Activated T-cell treated with anti-CD3 and anti-CD28 coated beads, Interleukin-2, amount 50 U/mL, for 24 hours (primary cell): ENCODE results near the gene RNF113B.

ENCODE experiments used
- DNase-seq: peaks from one replicate; pipeline ENCODE4 v3.0.0-alpha.2; 2020
- H3K27ac Mint-ChIP-seq: 2 replicates; pipeline ENCODE4 v1.8.0; 2020; ENCODE audit warnings: mild to moderate bottlenecking, mixed read lengths
- H3K27me3 Mint-ChIP-seq: 2 replicates; pipeline ENCODE4 v1.8.0; 2020; ENCODE audit warnings: mixed read lengths
- H3K36me3 Mint-ChIP-seq: 2 replicates; pipeline ENCODE4 v1.8.0; 2020; ENCODE audit warnings: low read depth, mixed read lengths
- H3K4me1 Mint-ChIP-seq: 2 replicates; pipeline ENCODE4 v1.8.0; 2020; ENCODE audit warnings: low read depth, mixed read lengths
- H3K4me3 Mint-ChIP-seq: 2 replicates; pipeline ENCODE4 v1.8.0; 2020; ENCODE audit warnings: mild to moderate bottlenecking, moderate library complexity, mixed read lengths
- H3K9me3 Mint-ChIP-seq: 2 replicates; pipeline ENCODE4 v1.8.0; 2020; ENCODE audit warnings: mixed read lengths

Gene RNF113B

GRCh38 chr13:98174307-98174706 is 2.8 kb downstream of the RNF113B start:
- no peak for DNase-seq
- no peak overlapping the region for H3K27ac Mint-ChIP-seq
- no peaks in the 10 kb centered on the region for H3K36me3 Mint-ChIP-seq
- no peak overlapping the region for H3K4me3 Mint-ChIP-seq
- no peaks in the 10 kb centered on the region for H3K9me3 Mint-ChIP-seq
- H3K4me1 Mint-ChIP-seq: no peaks in the 10 kb centered on the region
- H3K27me3 Mint-ChIP-seq: peaks cover 27% of the 10 kb centered on the region

GRCh38 chr13:98173431-98174152 is 3.5 kb downstream of the RNF113B start:
- no peaks in the 10 kb centered on the region for H3K9me3 Mint-ChIP-seq
- DNase-seq: no peak
- no peak overlapping the region for H3K4me3 Mint-ChIP-seq
- H3K4me1 Mint-ChIP-seq: no peaks in the 10 kb centered on the region
- no peaks in the 10 kb centered on the region for H3K36me3 Mint-ChIP-seq
- no peak overlapping the region for H3K27ac Mint-ChIP-seq
- H3K27me3 Mint-ChIP-seq: peaks cover 29% of the 10 kb centered on the region

GRCh38 chr13:98172590-98173422 is 4.3 kb downstream of the RNF113B start:
- peaks cover 34% of the 10 kb centered on the region for H3K27me3 Mint-ChIP-seq

GRCh38 chr13:98171900-98172589 is 5.0 kb downstream of the RNF113B start:
- H3K9me3 Mint-ChIP-seq: no peaks in the 10 kb centered on the region
- DNase-seq: no peak

More at GRCh38 chr13:98172590-98173422, 4.3 kb downstream of the RNF113B start:
- H3K36me3 Mint-ChIP-seq: no peaks in the 10 kb centered on the region
- no peaks in the 10 kb centered on the region for H3K9me3 Mint-ChIP-seq
- no peaks in the 10 kb centered on the region for H3K4me1 Mint-ChIP-seq
- H3K27ac Mint-ChIP-seq: no peak overlapping the region
- no peak for DNase-seq
- H3K4me3 Mint-ChIP-seq: no peak overlapping the region

GRCh38 chr13:98169331-98169730 is 7.7 kb downstream of the RNF113B start:
- Mint-ChIP-seq H3K4me3 (no peak overlapping the region), H3K36me3 (no peaks in the 10 kb centered on the region), H3K4me1 (no peaks in the 10 kb centered on the region), H3K27ac (no peak overlapping the region), H3K9me3 (no peaks in the 10 kb centered on the region), H3K27me3 (peaks cover 34% of the 10 kb centered on the region)
- DNase-seq: no peak

More at GRCh38 chr13:98171900-98172589, 5.0 kb downstream of the RNF113B start:
- Mint-ChIP-seq H3K27me3 (peaks cover 34% of the 10 kb centered on the region), H3K27ac (no peak overlapping the region), H3K4me3 (no peak overlapping the region), H3K36me3 (no peaks in the 10 kb centered on the region), H3K4me1 (no peaks in the 10 kb centered on the region)

GRCh38 chr13:98162935-98163334 is 14.1 kb downstream of the RNF113B start:
- no peaks in the 10 kb centered on the region for H3K4me1 Mint-ChIP-seq
- H3K9me3 Mint-ChIP-seq: no peaks in the 10 kb centered on the region
- DNase-seq: no peak
- H3K27me3 Mint-ChIP-seq: peaks cover 6% of the 10 kb centered on the region
- no peak overlapping the region for H3K4me3 Mint-ChIP-seq
- H3K36me3 Mint-ChIP-seq: no peaks in the 10 kb centered on the region
- H3K27ac Mint-ChIP-seq: no peak overlapping the region

GRCh38 chr13:98158172-98158899 is 18.7 kb downstream of the RNF113B start:
- no peaks in the 10 kb centered on the region for H3K4me1 Mint-ChIP-seq
- H3K27ac Mint-ChIP-seq: no peak overlapping the region
- DNase-seq: no peak
- H3K36me3 Mint-ChIP-seq: no peaks in the 10 kb centered on the region
- no peaks in the 10 kb centered on the region for H3K9me3 Mint-ChIP-seq
- no peak overlapping the region for H3K4me3 Mint-ChIP-seq
- H3K27me3 Mint-ChIP-seq: peaks cover 19% of the 10 kb centered on the region

GRCh38 chr13:98157609-98158008 is 19.5 kb downstream of the RNF113B start:
- H3K27me3 Mint-ChIP-seq: peaks cover 24% of the 10 kb centered on the region
- DNase-seq: no peak
- no peaks in the 10 kb centered on the region for H3K9me3 Mint-ChIP-seq
- H3K27ac Mint-ChIP-seq: no peak overlapping the region
- H3K4me1 Mint-ChIP-seq: no peaks in the 10 kb centered on the region
- H3K4me3 Mint-ChIP-seq: no peak overlapping the region
- H3K36me3 Mint-ChIP-seq: no peaks in the 10 kb centered on the region

- no peak overlapping the region for H3K27ac Mint-ChIP-seq
- H3K36me3 Mint-ChIP-seq: no peaks in the 10 kb centered on the region
- no peak overlapping the region for H3K4me3 Mint-ChIP-seq
- no peaks in the 10 kb centered on the region for H3K4me1 Mint-ChIP-seq
- no peaks in the 10 kb centered on the region for H3K9me3 Mint-ChIP-seq
- peaks cover 27% of the 10 kb centered on the region for H3K27me3 Mint-ChIP-seq
- no peak for DNase-seq
Observed at GRCh38 chr13:98157188-98157587, 19.9 kb downstream of the RNF113B start.

- Mint-ChIP-seq H3K27ac (no peak overlapping the region), H3K27me3 (peaks cover 34% of the 10 kb centered on the region), H3K4me1 (no peaks in the 10 kb centered on the region), H3K9me3 (no peaks in the 10 kb centered on the region), H3K4me3 (no peak overlapping the region), H3K36me3 (no peaks in the 10 kb centered on the region)
- DNase-seq: no peak
Observed at GRCh38 chr13:98156259-98156658, 20.8 kb downstream of the RNF113B start.

- H3K27me3 Mint-ChIP-seq: peaks cover 40% of the 10 kb centered on the region
- no peak for DNase-seq
- H3K9me3 Mint-ChIP-seq: no peaks in the 10 kb centered on the region
- no peaks in the 10 kb centered on the region for H3K4me1 Mint-ChIP-seq
- H3K4me3 Mint-ChIP-seq: no peak overlapping the region
- no peak overlapping the region for H3K27ac Mint-ChIP-seq
- H3K36me3 Mint-ChIP-seq: no peaks in the 10 kb centered on the region
Observed at GRCh38 chr13:98155475-98156109, 21.5 kb downstream of the RNF113B start.

- Mint-ChIP-seq H3K27me3 (peaks cover 62% of the 10 kb centered on the region), H3K4me1 (no peaks in the 10 kb centered on the region), H3K36me3 (no peaks in the 10 kb centered on the region), H3K27ac (no peak overlapping the region), H3K4me3 (no peak overlapping the region), H3K9me3 (no peaks in the 10 kb centered on the region)
- DNase-seq: no peak
Observed at GRCh38 chr13:98150832-98151479, 26.1 kb downstream of the RNF113B start.

GRCh38 chr13:98147521-98147920 is 29.5 kb downstream of the RNF113B start:
- Mint-ChIP-seq H3K36me3 (no peaks in the 10 kb centered on the region), H3K27me3 (peaks cover 69% of the 10 kb centered on the region), H3K27ac (no peak overlapping the region), H3K4me1 (peaks cover 5% of the 10 kb centered on the region), H3K9me3 (no peaks in the 10 kb centered on the region), H3K4me3 (no peak overlapping the region)
- no peak for DNase-seq
